IPS-NIHi7 (cell line): Measurements from ENCODE around the gene CCR5.
"Not testable (repeated sequence)": the region's sequence is repeated elsewhere in the genome, so short reads cannot be mapped to it uniquely, and the experiment has no call there.

Experiments used
- DNase-seq: peaks from one replicate; pipeline ENCODE4 v3.0.0; 2012; ENCODE audit warnings: mixed read lengths; ENCODE audit errors: extremely low spot score

The CCR5 gene

GRCh38 chr3:46383211-46383950, 12.6 kb downstream of the CCR5 start:
- no peak for DNase-seq

- no peak for DNase-seq
Observed at GRCh38 chr3:46383951-46384330, 13.2 kb downstream of the CCR5 start.

DNA sequence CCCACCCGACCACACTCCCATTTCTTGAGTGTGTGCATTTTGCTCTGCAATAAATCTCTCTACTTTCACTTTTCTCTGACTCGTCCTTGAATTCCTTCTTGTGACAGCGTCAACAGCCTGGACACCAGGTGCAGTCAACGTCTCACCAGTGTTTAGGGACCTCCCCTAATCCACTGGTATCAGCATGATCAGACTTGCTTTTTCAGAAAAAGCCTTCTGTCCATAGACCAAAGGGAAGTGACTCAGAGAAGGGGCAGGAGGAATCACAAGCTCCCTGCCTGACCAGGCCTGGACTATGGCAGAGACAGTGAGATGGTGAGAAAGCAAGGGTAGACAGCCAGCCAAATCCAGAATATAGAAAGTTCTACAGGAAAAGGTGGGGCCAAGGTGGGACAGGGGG, 15.5 kb downstream of the CCR5 start:
- DNase-seq, result no peak

- not testable (repeated sequence) for DNase-seq
Observed at GRCh38 chr3:46388847-46389246, 18.1 kb downstream of the CCR5 start.

DNA sequence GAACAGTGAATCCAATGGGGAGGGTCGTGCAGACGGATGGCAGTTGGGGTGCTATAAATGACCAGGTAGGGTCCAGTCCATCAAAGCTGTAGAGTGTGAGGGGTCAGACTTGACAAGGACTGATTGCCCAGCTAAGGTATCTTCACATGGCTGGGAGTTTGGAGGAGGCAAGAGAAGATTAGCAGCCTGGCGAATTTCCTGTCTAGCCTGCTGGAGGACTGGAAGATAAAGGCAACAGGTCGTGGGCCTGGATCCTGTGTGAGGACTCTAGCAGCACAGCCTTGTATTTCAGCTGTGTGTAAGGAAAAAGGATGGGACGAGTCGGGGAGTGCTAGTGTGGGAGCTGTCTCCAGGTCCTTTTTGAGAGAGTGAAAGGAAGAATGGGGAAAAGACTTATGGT, 18.6 kb downstream of the CCR5 start:
- no peak for DNase-seq

DNA sequence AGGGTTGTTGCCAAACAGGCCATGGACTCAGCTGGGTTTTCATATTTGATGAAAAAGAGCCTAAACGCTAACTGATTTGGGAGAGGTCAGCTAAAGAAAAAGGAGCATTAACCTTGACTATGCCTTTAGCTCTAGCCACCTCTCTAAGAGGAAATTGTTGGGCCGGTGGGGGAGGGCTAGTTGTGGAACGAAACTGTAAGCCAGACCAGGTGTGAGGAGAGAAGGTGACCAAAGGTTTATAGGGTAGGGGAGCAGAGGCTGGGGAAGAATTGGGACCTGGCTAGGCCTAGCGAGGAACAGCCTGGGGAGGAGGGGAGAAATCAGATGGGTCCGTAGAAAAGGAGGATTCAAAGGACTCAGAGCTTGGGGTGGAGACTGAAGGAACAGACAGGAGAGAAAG, 20.8 kb downstream of the CCR5 start:
- DNase-seq, result not testable (repeated sequence)

GRCh38 chr3:46393011-46393410, 22.3 kb downstream of the CCR5 start:
- DNase-seq, result no peak

- DNase-seq, result peak; percentile 55
Observed at GRCh38 chr3:46393554-46394434, 23.0 kb downstream of the CCR5 start.

GRCh38 chr3:46395210-46395661, 24.5 kb downstream of the CCR5 start:
- no peak for DNase-seq

- no peak for DNase-seq
Observed at GRCh38 chr3:46395766-46396530, 25.2 kb downstream of the CCR5 start.

GRCh38 chr3:46397111-46397510, 26.4 kb downstream of the CCR5 start:
- DNase-seq, result no peak

DNA sequence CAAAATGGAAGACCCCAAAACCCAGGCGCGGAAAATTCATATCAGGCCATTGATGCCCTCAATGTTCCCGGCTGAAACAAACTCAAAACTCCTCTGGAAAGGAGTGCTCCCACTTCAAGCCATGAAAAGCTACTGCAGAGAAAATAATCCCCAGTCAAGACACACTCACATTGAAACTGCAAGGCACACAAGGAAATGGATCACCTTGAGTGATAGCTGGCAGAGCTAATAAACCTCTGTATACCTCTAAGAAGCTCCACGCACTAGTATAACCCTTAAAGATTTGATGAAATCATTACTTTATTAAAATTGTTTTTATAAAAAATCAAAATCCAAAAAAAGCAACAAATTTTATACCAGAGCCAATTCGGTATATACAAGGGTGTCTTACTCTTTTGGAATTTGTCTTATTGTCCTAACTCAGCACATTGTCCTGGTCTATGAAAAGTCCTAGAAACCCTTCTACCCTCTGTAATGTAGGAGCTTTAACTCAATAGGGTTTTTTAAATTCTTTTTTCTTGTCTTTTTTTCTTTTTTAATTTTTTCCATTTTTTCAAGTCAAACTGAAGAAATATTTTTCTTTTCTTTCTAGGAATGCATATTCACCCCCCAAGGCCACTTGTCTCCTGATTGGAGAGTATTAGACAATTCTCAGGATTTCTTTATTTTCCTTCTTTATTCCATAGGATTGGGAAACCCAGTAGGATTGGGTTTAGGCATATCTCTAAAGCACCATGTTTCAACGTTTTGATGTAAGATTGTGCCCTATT, 27.6 kb downstream of the CCR5 start:
- no peak for DNase-seq

DNA sequence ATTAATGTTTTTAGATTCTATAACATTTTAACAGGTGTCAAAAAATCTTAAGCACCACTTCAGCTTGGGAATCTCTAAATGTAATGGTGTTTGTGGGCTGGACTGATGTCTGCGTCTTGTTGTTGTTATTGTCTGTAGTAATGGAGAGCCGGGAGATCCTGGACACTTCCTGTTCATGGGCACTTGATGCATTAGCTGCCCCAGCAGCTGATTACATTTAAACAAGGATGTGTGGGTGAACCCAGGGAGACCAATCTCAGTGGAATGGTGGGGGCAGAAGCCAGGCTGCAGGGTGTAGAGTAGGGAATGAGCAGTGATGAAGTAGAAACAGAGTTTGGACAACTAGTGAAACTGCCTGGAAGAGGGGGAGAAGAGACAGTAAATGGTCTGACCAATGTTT, 28.4 kb downstream of the CCR5 start:
- no peak for DNase-seq

GRCh38 chr3:46399557-46399956, 28.8 kb downstream of the CCR5 start:
- no peak for DNase-seq

DNA sequence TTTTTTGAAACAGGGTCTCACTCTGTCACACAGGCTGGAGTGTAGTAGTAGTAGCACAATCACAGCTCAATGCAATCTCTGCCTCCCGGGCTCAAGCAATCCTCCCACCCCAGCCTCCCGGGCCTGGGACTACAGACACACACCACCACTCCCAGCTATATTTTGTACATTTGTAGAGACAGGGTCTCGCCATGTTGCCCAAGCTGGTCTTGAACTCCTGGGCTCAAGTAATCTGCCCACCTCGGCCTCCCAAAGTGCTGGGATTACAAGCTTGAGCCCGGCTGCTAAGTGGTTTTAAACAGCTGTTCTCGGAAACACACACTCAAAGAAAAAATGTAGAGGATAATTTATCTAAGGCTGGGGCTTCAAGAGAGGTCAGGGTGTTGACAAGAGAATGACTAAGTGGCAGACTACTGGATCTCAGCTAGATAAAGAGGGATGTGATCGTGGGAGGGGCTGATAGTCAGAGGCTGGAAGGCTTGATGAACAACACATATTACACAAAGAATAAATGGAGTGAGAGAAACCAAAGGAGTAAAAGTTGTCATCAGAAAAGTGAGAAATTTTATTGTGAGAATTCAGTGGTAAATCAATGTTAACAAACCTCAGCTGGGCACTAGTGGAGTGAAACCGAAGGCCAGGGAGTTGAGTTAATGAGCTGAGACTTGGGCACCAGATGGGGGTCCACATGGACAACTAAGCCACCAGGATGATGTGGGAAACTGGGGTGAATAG, 29.4 kb downstream of the CCR5 start:
- DNase-seq, result no peak

- no peak for DNase-seq
Observed at GRCh38 chr3:46400846-46401245, 30.1 kb downstream of the CCR5 start.

- no peak for DNase-seq
Observed at GRCh38 chr3:46401579-46401978, 30.8 kb downstream of the CCR5 start.

DNA sequence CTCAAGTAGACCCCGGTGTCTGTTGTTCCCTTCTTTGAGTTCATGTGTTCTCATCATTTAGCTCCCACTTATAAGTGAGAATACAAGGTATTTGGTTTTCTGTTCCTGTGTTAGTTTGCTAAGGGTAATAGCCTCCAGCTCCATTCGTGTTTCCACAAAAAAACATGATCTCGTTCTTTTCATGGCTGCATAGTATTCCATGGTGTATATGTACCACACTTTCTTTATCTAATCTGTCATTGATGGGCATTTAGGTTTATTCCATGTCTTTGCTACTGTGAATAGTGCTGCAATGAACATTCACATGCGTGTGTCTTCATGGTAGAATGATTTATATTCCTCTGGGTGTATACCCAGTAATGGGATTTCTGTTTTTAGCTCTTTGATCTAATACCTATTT, 32.2 kb downstream of the CCR5 start:
- not testable (repeated sequence) for DNase-seq

GRCh38 chr3:46405301-46406019, 34.7 kb downstream of the CCR5 start:
- DNase-seq, result no peak

- no peak for DNase-seq
Observed at GRCh38 chr3:46406443-46406787, 35.7 kb downstream of the CCR5 start.
